PC-3 (cell line): ENCODE results near the gene GIN1. TPM values are rescaled to one million over a fixed set of nuclear protein-coding genes. Genes with fewer than 3 reads are reported as not detected.

ENCODE experiments used
- ATAC-seq: fragments of 200-7000 bp; cut with Tn5 transposase; 2 replicates; pipeline ENCODE4 v1.9.1; 2020; ENCODE audit warnings: mild to moderate bottlenecking, moderate library complexity
- BruUV-seq: library from RNA; stranded (reverse); fragments of 400-500 nt; replicated peaks from 2 replicates; lab custom pipeline; 2021; lab: Mats Ljungman, UMichigan
- CTCF ChIA-PET: fragments of 300-600 bp; sonication (Branson Sonifier 250); formaldehyde crosslinking; loops from one replicate; lab custom pipeline; 2022; ENCODE audit warnings: antibody characterized with exemption; lab: Charles Lee
- POLR2A ChIA-PET: fragments of 300-600 bp; sonication (Branson Sonifier 250); formaldehyde crosslinking; loops from one replicate; lab custom pipeline; 2022; ENCODE audit warnings: antibody characterized with exemption; ENCODE audit not compliant: unreplicated experiment; lab: Charles Lee
- DNase-seq: peaks from one replicate; pipeline ENCODE4 v3.0.0-alpha.2; 2015
- H2AFZ ChIP-seq: fragments of 300-600 bp; sonication (generic); 2 replicates; pipeline ENCODE4 v1.6.0; 2016; ENCODE audit warnings: antibody characterized with exemption, low read length
- H3F3A ChIP-seq: fragments of 300-600 bp; sonication (generic); one replicate; pipeline ENCODE4 v1.6.0; 2017; ENCODE audit warnings: antibody characterized with exemption, low read length, control low read depth, mild to moderate bottlenecking; ENCODE audit not compliant: unreplicated experiment
- H3K27ac ChIP-seq: fragments of 300-600 bp; sonication (generic); 2 replicates; pipeline ENCODE4 v1.5.1; 2016; ENCODE audit warnings: mild to moderate bottlenecking, low read length
- H3K27me3 ChIP-seq: fragments of 300-600 bp; sonication (generic); 2 replicates; pipeline ENCODE4 v1.6.1; 2016; ENCODE audit warnings: low read length, mixed read lengths
- H3K36me3 ChIP-seq: fragments of 300-600 bp; sonication (generic); 2 replicates; pipeline ENCODE4 v1.6.1; 2016; ENCODE audit warnings: low read depth, mixed run types, low read length, mixed read lengths
- H3K4me1 ChIP-seq: fragments of 300-600 bp; sonication (generic); 2 replicates; pipeline ENCODE4 v1.5.1; 2016; ENCODE audit warnings: low read length; ENCODE audit not compliant: insufficient read depth
- H3K4me2 ChIP-seq: fragments of 300-600 bp; sonication (generic); 2 replicates; pipeline ENCODE4 v1.6.0; 2016; ENCODE audit warnings: low read length
- H3K4me3 ChIP-seq: fragments of 300-600 bp; sonication (generic); 2 replicates; pipeline ENCODE4 v1.5.1; 2016; ENCODE audit warnings: mild to moderate bottlenecking, low read length, mixed read lengths
- H3K79me2 ChIP-seq: fragments of 300-600 bp; sonication (generic); 2 replicates; pipeline ENCODE4 v1.6.1; 2017; ENCODE audit warnings: low read length, mixed read lengths
- H3K9ac ChIP-seq: fragments of 300-600 bp; sonication (generic); 2 replicates; pipeline ENCODE4 v1.6.0; 2016; ENCODE audit warnings: mild to moderate bottlenecking, low read length
- H3K9me2 ChIP-seq: fragments of 300-600 bp; sonication (generic); replicated peaks from 2 replicates; pipeline ENCODE4 v1.6.1; 2016; ENCODE audit warnings: mixed run types, low read length, mixed read lengths
- H3K9me3 ChIP-seq: fragments of 300-600 bp; sonication (generic); 2 replicates; pipeline ENCODE4 v1.6.1; 2016; ENCODE audit warnings: low read length, mixed read lengths
- H4K20me1 ChIP-seq: fragments of 300-600 bp; sonication (generic); 2 replicates; pipeline ENCODE4 v1.6.1; 2016; ENCODE audit warnings: low read length, mixed read lengths
- CTCF ChIP-seq: fragments of 300-600 bp; sonication (generic); conservative IDR thresholded peaks from 2 replicates; pipeline ENCODE4 v1.5.1; 2017; ENCODE audit warnings: antibody characterized with exemption, low read depth, mild to moderate bottlenecking, low read length
- EZH2 ChIP-seq: fragments of 300-600 bp; sonication (generic); IDR thresholded peaks from one replicate; pipeline ENCODE4 v1.6.1; 2017; ENCODE audit warnings: antibody characterized with exemption, mild to moderate bottlenecking, low read length; ENCODE audit not compliant: unreplicated experiment
- EZH2phosphoT487 ChIP-seq: fragments of 300-600 bp; sonication (generic); IDR thresholded peaks from 2 replicates; pipeline ENCODE4 v1.6.1; 2018; ENCODE audit warnings: mild to moderate bottlenecking, antibody characterized with exemption, low read length, borderline replicate concordance
- intact Hi-C: fragments of 100-400 bp; cut with micrococcal nuclease; formaldehyde crosslinking; loops from 2 replicates; pipeline ENCODE4 v1.9.0; 2023
- total RNA-seq: library from RNA; depleted of rRNA; stranded (reverse); fragments of >200 nt; gene quantifications from 2 replicates; pipeline ENCODE4 v1.2.3, GENCODE V29; 2014

Gene GIN1
- total RNA-seq, 1 experiment from 2014 or later: 6.2 TPM

GRCh38 chr5:103092676-103093075 is 27.3 kb downstream of the GIN1 start:
- ChIA-PET CTCF (no interaction called here), POLR2A (no interaction called here)
- Histone ChIP-seq H3K9ac (no peak overlapping the region), H2AFZ (no peak overlapping the region), H3K9me3 (no peaks in the 10 kb centered on the region), H3K4me2 (no peak overlapping the region), H3K79me2 (no peaks in the 10 kb centered on the region), H3K4me1 (no peaks in the 10 kb centered on the region), H3K36me3 (peaks cover 5% of the 10 kb centered on the region; the same call in 1 of the 2 replicates), H3K27me3 (no peaks in the 10 kb centered on the region), H4K20me1 (no peaks in the 10 kb centered on the region), H3K9me2 (no peaks in the 10 kb centered on the region), H3K27ac (no peak overlapping the region), H3K4me3 (no peak overlapping the region), H3F3A (no peaks in the 10 kb centered on the region)
- BruUV-seq: no TSS peak
- DNase-seq (no peak), ATAC-seq (no peak)
- intact Hi-C loops: no loop called here
- TF ChIP-seq EZH2phosphoT487 (no peak), CTCF (no peak), EZH2 (no peak)

GRCh38 chr5:103090791-103091190 is 29.1 kb downstream of the GIN1 start:
- no peak for ATAC-seq
- no peaks in the 10 kb centered on the region for H3K27me3 ChIP-seq
- no peaks in the 10 kb centered on the region for H3K79me2 ChIP-seq
- H3K4me2 ChIP-seq: no peak overlapping the region
- H3F3A ChIP-seq: no peaks in the 10 kb centered on the region
- no peak overlapping the region for H3K4me3 ChIP-seq
- H4K20me1 ChIP-seq: no peaks in the 10 kb centered on the region
- ChIA-PET POLR2A (no interaction called here), CTCF (no interaction called here)
- no peak overlapping the region for H3K9ac ChIP-seq
- H3K9me2 ChIP-seq: no peaks in the 10 kb centered on the region
- DNase-seq: no peak
- peaks cover 5% of the 10 kb centered on the region; the same call in 1 of the 2 replicates for H3K36me3 ChIP-seq
- no peak overlapping the region for H2AFZ ChIP-seq
- intact Hi-C loops: no loop called here
- no peaks in the 10 kb centered on the region for H3K4me1 ChIP-seq
- no TSS peak for BruUV-seq
- H3K27ac ChIP-seq: no peak overlapping the region
- H3K9me3 ChIP-seq: no peaks in the 10 kb centered on the region
- TF ChIP-seq EZH2phosphoT487 (no peak), EZH2 (no peak), CTCF (no peak)

- H3K79me2 ChIP-seq: no peaks in the 10 kb centered on the region
- no peak overlapping the region for H3K9ac ChIP-seq
- no peaks in the 10 kb centered on the region for H3K27me3 ChIP-seq
- H3K4me3 ChIP-seq: no peak overlapping the region
- no TSS peak for BruUV-seq
- intact Hi-C loops: no loop called here
- CTCF ChIA-PET: no interaction called here
- no peak overlapping the region for H3K4me2 ChIP-seq
- DNase-seq (no peak), ATAC-seq (no peak)
- POLR2A ChIA-PET: no interaction called here
- peaks cover 12% of the 10 kb centered on the region for H3K36me3 ChIP-seq
- no peak overlapping the region for H3K27ac ChIP-seq
- no peaks in the 10 kb centered on the region for H3K9me3 ChIP-seq
- no peak for TF ChIP-seq CTCF
- TF ChIP-seq EZH2phosphoT487: no peak
- TF ChIP-seq EZH2: no peak
- H2AFZ ChIP-seq: no peak overlapping the region
- no peaks in the 10 kb centered on the region for H3F3A ChIP-seq
- no peaks in the 10 kb centered on the region for H4K20me1 ChIP-seq
- no peaks in the 10 kb centered on the region for H3K4me1 ChIP-seq
- H3K9me2 ChIP-seq: no peaks in the 10 kb centered on the region
Observed at GRCh38 chr5:103089272-103089671, 30.7 kb downstream of the GIN1 start.
